Ishikawa (cell line): Measurements from ENCODE around the gene ALDH1L1.

Experiments
- CREB1 ChIP-seq: IDR thresholded peaks from 2 replicates; pipeline ENCODE4 v1.6.1; 2012; ENCODE audit warnings: low read depth
- EGR1 ChIP-seq: IDR thresholded peaks from 2 replicates; pipeline ENCODE4 v1.6.1; 2012
- MAX ChIP-seq: IDR thresholded peaks from 2 replicates; pipeline ENCODE4 v1.6.1; 2012
- NFIC ChIP-seq: IDR thresholded peaks from 2 replicates; pipeline ENCODE4 v1.6.1; 2012
- RAD21 ChIP-seq: IDR thresholded peaks from 2 replicates; pipeline ENCODE4 v1.6.1; 2012; ENCODE audit warnings: low read depth
- TAF1 ChIP-seq: IDR thresholded peaks from 2 replicates; pipeline ENCODE4 v1.6.1; 2012; ENCODE audit warnings: low read depth, mild to moderate bottlenecking
- TCF12 ChIP-seq: IDR thresholded peaks from 2 replicates; pipeline ENCODE4 v1.6.1; 2012; ENCODE audit warnings: low read depth
- USF1 ChIP-seq: IDR thresholded peaks from 2 replicates; pipeline ENCODE4 v1.6.1; 2012
- YY1 ChIP-seq: IDR thresholded peaks from 2 replicates; pipeline ENCODE4 v1.6.1; 2012; ENCODE audit warnings: low read depth
- ZBTB7A ChIP-seq: IDR thresholded peaks from 2 replicates; pipeline ENCODE4 v1.6.1; 2012; ENCODE audit warnings: low read depth

GRCh38 chr3:126056088-126056487 lies 124.3 kb downstream of the ALDH1L1 start:
- no peak for TF ChIP-seq ZBTB7A
- TF ChIP-seq NFIC: no peak
- TF ChIP-seq YY1: no peak
- no peak for TF ChIP-seq CREB1
- no peak for TF ChIP-seq EGR1
- TF ChIP-seq TCF12: no peak
- TF ChIP-seq TAF1: no peak
- TF ChIP-seq MAX: no peak
- no peak for TF ChIP-seq RAD21
- TF ChIP-seq USF1: no peak
